ENCODE data around the gene PHPT1. TPM values are rescaled to one million over a fixed set of nuclear protein-coding genes. Genes with fewer than 3 reads are reported as not detected.

The PHPT1 gene
- total and polyA plus RNA-seq, 2 of the 8 experiments (the other 6 are each of a cell fraction or from before 2014, with no cell fraction given) = 109 to 226 TPM

DNA sequence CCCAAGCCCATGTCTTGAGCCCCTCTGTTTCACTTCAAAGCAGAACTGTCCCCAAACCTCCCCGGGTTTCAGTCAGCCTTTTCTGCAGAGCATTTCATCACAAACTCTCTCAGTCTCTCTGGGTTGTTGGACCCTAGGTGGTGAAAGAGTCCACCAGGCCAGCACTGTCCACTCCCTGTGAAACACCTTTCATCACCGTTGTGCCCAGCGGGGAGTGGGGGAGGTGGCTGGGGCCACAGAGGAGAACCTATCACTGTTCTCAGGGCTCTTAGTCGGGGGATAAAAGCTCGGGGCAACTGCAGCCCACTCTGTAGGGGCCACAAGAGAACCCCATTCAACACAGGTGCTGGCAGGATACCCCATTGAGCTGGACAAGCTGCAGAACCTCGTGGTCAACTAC lies 46.9 kb upstream of the PHPT1 start:
- no peak overlapping the region for H2AK5ac ChIP-seq (ENCODE audit: low read depth, low read length)
- H2AFZ ChIP-seq (ENCODE audit: low read length) = no peak overlapping the region
- H4K20me1 ChIP-seq (replicated peaks in 1 of 2; ENCODE audit: control insufficient read depth in 1 of 2, insufficient read depth in 2 of 2, low read length in 2 of 2) = peaks cover 0 to 5% of the 10 kb centered on the region in 2 experiments
- no peak overlapping the region for H3K27ac ChIP-seq (ENCODE audit: low read depth, low read length)
- TF ChIP-seq NANOG (IDR thresholded peaks at IDR 0.05; ENCODE audit: insufficient read depth, low read depth, low read length, poor library complexity, severe bottlenecking) (no peak), BRCA1 (IDR thresholded peaks at IDR 0.05; ENCODE audit: low read depth, low read length) (no peak), RFX5 (IDR thresholded peaks at IDR 0.05; ENCODE audit: borderline replicate concordance, low read depth, low read length) (no peak), HDAC6 (IDR thresholded peaks at IDR 0.05; ENCODE audit: low read depth, low read length) (no peak), SRF (IDR thresholded peaks at IDR 0.05; ENCODE audit: low read depth, low read length) (no peak), KDM4A (IDR thresholded peaks at IDR 0.05; ENCODE audit: low read depth, low read length, severe bottlenecking) (no peak)
- no peak overlapping the region for H2BK20ac ChIP-seq (ENCODE audit: low read length)
- H4K8ac ChIP-seq (ENCODE audit: extremely low read depth, insufficient read depth, low read length) = no peak overlapping the region
- H3K4me2 ChIP-seq (ENCODE audit: insufficient read depth in 1 of 2, low read depth in 2 of 2, low read length in 2 of 2) = no peak overlapping the region
- no peak overlapping the region for H3K18ac ChIP-seq (ENCODE audit: extremely low read depth, low read length)
- H3K4ac ChIP-seq (replicated peaks; ENCODE audit: insufficient read length, low read depth, low read length) = no peak overlapping the region
- no peaks in the 10 kb centered on the region for H3K9me3 ChIP-seq (ENCODE audit: insufficient read depth in 2 of 2, low read depth in 1 of 2, low read length in 1 of 2)
- no peak overlapping the region for H2BK15ac ChIP-seq (ENCODE audit: low read length)
- no peak overlapping the region for H3K56ac ChIP-seq (replicated peaks; ENCODE audit: insufficient read length, low read depth, low read length)
- WGBS, 2 experiments (ENCODE audit: extremely low coverage in 1 of 2, insufficient coverage in 1 of 2, insufficient read length in 1 of 2, insufficient replicate concordance in 2 of 2, low coverage in 1 of 2, low lambda C conversion rate in 2 of 2, missing lambda C conversion rate in 1 of 2) = 86% methylated on average over 5 of the region's 6 CpGs; no CpG with 5 or more reads in 1 of the 2 experiments
- no peaks in the 10 kb centered on the region for H3K36me3 ChIP-seq (ENCODE audit: control insufficient read depth in 2 of 4, insufficient read depth in 4 of 4, low read length in 3 of 4)
- no peak overlapping the region for H2BK12ac ChIP-seq (ENCODE audit: low read depth, low read length)
- peaks cover 0 to 20% (median 12%) of the 10 kb centered on the region in 4 experiments; a peak in 6 of 7 replicates for H3K4me1 ChIP-seq (replicated peaks in 1 of 4; ENCODE audit: control insufficient read depth in 3 of 4, insufficient read depth in 4 of 4, low read length in 3 of 4)
- no peak overlapping the region for H3K23ac ChIP-seq (ENCODE audit: insufficient read length)
- H4K91ac ChIP-seq (replicated peaks; ENCODE audit: insufficient read length, low read length) = no peak overlapping the region
- POLR2A ChIA-PET (ENCODE audit: partially characterized antibody) = interaction anchor here (1.2 to 1.8 kb wide), 4 partner anchors 11 to 26 kb away, joined by 3 to 4 read pairs (median 3); no protein-coding TSS in a partner anchor
- H3K79me2 ChIP-seq (ENCODE audit: control insufficient read depth in 1 of 2, insufficient read depth in 2 of 2, low read length in 2 of 2) = no peaks in the 10 kb centered on the region
- H3K14ac ChIP-seq (ENCODE audit: insufficient read length) = no peak overlapping the region
- H2BK5ac ChIP-seq (ENCODE audit: low read depth, low read length) = no peak overlapping the region
- FAIRE-seq = no peak
- H3K4me3 ChIP-seq (ENCODE audit: extremely low read depth in 1 of 4, insufficient read depth in 2 of 4, low read depth in 3 of 4, low read length in 4 of 4) = no peak overlapping the region
- H4K5ac ChIP-seq (ENCODE audit: insufficient read length, low read depth, low read length) = no peak overlapping the region
- H2BK120ac ChIP-seq (replicated peaks; ENCODE audit: low read depth, low read length) = no peak overlapping the region
- H3K27me3 ChIP-seq (replicated peaks in 1 of 4; ENCODE audit: control insufficient read depth in 3 of 4, extremely low read depth in 1 of 4, insufficient read depth in 3 of 4, low read length in 3 of 4) = peaks cover 0 to 32% (median 18%) of the 10 kb centered on the region in 4 experiments; a peak in 5 of 7 replicates
- peaks cover 19% of the 10 kb centered on the region; the same call in 1 of the 2 replicates for H3K23me2 ChIP-seq (ENCODE audit: low read depth, low read length)
- H3K9ac ChIP-seq (replicated peaks in 1 of 4; ENCODE audit: extremely low read depth in 1 of 4, low read depth in 3 of 4, low read length in 3 of 4) = no peak overlapping the region
- CTCF ChIA-PET (ENCODE audit: partially characterized antibody) = interaction anchor here (0.7 to 5.2 kb wide), 7 partner anchors 10 to 145 kb away, joined by 3 to 35 read pairs (median 4); partner anchors contain the start of genes AJM1 and C8G
- H3K79me1 ChIP-seq (ENCODE audit: low read depth, low read length) = no peaks in the 10 kb centered on the region
- DNase-seq (ENCODE audit: low read depth in 1 of 2, low spot score in 2 of 2) = no peak
